ENCODE results near the gene RNU2-1. TPM values are rescaled to one million over a fixed set of nuclear protein-coding genes. Genes with fewer than 3 reads are reported as not detected.
A peak's percentile ranks its signal among the peaks of the same experiment; 100 is the strongest.

RNU2-1 gene
- total and polyA plus RNA-seq, 2 of the 13 experiments (the other 11 are each of a cell fraction or from before 2014, with no cell fraction given), result not detected

DNA sequence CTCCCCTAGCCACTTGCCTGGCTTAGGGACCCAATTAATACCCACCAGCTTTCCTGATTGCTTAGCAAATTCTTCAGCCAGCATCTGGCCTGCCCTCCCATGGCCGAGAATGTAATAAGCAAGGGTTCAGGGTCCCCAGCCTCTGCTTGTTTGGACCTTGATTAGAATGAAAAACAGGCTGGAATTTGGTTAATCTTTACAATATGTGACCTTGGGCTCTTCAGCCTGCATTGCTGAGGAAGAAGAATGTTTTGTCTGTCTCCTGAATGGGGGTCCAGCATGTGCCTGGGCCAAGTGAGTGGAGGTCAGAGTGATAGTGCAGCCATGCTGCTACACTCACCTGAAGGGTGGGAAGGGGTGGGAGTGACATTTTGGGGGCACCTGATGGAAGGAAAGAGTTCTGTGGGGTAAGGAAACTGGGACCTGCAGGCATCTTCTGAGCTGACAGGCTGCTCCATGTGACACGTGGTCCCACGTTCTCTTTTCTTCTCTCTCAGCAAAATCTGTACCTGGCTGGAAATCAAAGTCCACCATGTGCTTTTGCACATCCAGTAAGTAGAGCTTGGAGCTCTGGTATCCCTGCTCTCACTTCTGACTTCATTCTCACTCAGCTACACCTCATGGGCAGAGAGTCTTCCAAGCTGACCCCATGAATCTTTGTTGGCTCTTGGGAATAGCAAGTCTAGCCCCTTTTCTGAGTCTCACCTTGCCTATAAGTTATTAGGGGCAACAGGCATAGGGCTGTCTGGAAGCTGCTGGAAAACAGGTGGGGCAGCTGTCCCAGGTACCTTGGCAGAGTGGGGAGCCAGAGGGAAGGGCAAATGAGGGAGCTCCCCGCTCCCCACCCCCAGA lies 16.8 kb downstream of the RNU2-1 start (continued):
- peak; percentile 77; the same call in 1 of the 2 replicates for TF ChIP-seq DZIP1 (CRISPR knock-in tag; IDR thresholded peaks at IDR 0.05)
- TF ChIP-seq ZFY (CRISPR knock-in tag; IDR thresholded peaks at IDR 0.05), result peak; percentile 28; the same call in 1 of the 2 replicates
- TF ChIP-seq, protein P1, sequence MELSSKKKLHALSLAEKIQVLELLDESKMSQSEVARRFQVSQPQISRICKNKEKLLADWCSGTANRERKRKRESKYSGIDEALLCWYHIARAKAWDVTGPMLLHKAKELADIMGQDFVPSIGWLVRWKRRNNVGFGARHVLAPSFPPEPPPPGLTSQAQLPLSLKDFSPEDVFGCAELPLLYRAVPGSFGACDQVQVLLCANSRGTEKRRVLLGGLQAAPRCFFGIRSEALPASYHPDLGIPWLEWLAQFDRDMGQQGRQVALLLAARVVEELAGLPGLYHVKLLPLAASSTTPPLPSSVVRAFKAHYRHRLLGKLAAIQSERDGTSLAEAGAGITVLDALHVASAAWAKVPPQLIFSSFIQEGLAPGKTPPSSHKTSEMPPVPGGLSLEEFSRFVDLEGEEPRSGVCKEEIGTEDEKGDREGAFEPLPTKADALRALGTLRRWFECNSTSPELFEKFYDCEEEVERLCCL (CRISPR knock-in tag; IDR thresholded peaks at IDR 0.05; ENCODE audit: borderline replicate concordance), result peak; percentile 97
- TF ChIP-seq ZNF496 (CRISPR knock-in tag; IDR thresholded peaks at IDR 0.05; ENCODE audit: insufficient replicate concordance), result no peak
- no peak; the same call in none of the 2 replicates for TF ChIP-seq ZNF337 (CRISPR knock-in tag; IDR thresholded peaks at IDR 0.05; ENCODE audit: borderline replicate concordance, low read depth)
- peak; percentile 91; the same call in 1 of the 2 replicates for TF ChIP-seq ZNF563 (CRISPR knock-in tag; IDR thresholded peaks at IDR 0.05)
- no peak for TF ChIP-seq CCDC6 (CRISPR knock-in tag; IDR thresholded peaks at IDR 0.05)
- peak; percentile 86; the same call in 1 of the 2 replicates for TF ChIP-seq ZNF318 (CRISPR knock-in tag; IDR thresholded peaks at IDR 0.05)
- TF ChIP-seq SRSF1 (optimal IDR thresholded peaks at IDR 0.05; ENCODE audit: low read depth, low read length), result no peak
- TF ChIP-seq ATF3 (CRISPR knock-in tag; IDR thresholded peaks at IDR 0.05), result no peak
- TF ChIP-seq ZNF503 (CRISPR knock-in tag; IDR thresholded peaks at IDR 0.05), result peak; percentile 85
- TF ChIP-seq ZFP37 (CRISPR knock-in tag; IDR thresholded peaks at IDR 0.05; ENCODE audit: borderline replicate concordance), result no peak; the same call in 1 of the 2 replicates
